Keratinocyte (primary cell): ENCODE data around the gene REG4. TPM values are rescaled to one million over a fixed set of nuclear protein-coding genes. Genes with fewer than 3 reads are reported as not detected.

Experiments
- DNase-seq: peaks from one replicate; pipeline ENCODE4 v3.0.0-alpha.2; 2011; ENCODE audit warnings: low read depth, missing footprints, low spot score
- FAIRE-seq: peaks from 2 replicates; lab custom pipeline; 2011; peaks lifted over from hg19 to GRCh38; lab: Jason Lieb, UNC
- H2AFZ ChIP-seq: 2 replicates; pipeline ENCODE4 v1.6.0; 2012; ENCODE audit warnings: low read length, control low read depth, inconsistent platforms; ENCODE audit not compliant: control insufficient read depth
- H3K27ac ChIP-seq: 2 replicates; pipeline ENCODE4 v1.5.1; 2011; ENCODE audit warnings: low read length; ENCODE audit not compliant: control insufficient read depth, insufficient read depth
- H3K27me3 ChIP-seq: 3 replicates; pipeline ENCODE4 v1.6.0; 2011; ENCODE audit warnings: low read length; ENCODE audit not compliant: control insufficient read depth, insufficient read depth; ENCODE audit errors: extremely low read depth
- H3K36me3 ChIP-seq, 2 experiments: 2 replicates in 1 of 2; 3 replicates in 1 of 2; pipeline ENCODE4 v1.5.1; 2011; ENCODE audit warnings: low read length in 2 of 2, mild to moderate bottlenecking in 1 of 2; ENCODE audit not compliant: control insufficient read depth in 2 of 2, insufficient read depth in 2 of 2; ENCODE audit errors: extremely low read depth in 1 of 2
- H3K4me1 ChIP-seq: 3 replicates; pipeline ENCODE4 v1.5.1; 2011; ENCODE audit warnings: low read length; ENCODE audit not compliant: control insufficient read depth, insufficient read depth; ENCODE audit errors: extremely low read depth
- H3K4me2 ChIP-seq: 3 replicates; pipeline ENCODE4 v1.6.0; 2011; ENCODE audit warnings: low read depth, low read length; ENCODE audit not compliant: control insufficient read depth, insufficient read depth; ENCODE audit errors: extremely low read depth
- H3K4me3 ChIP-seq, 3 experiments: fragments of 200-600 bp in 1 of 3; sonication (generic) in 1 of 3; 2 replicates in 2 of 3; 3 replicates in 1 of 3; pipeline ENCODE4 v1.5.1; 2011 to 2016; ENCODE audit warnings: low read length in 3 of 3, mild to moderate bottlenecking in 3 of 3, control low read depth in 2 of 3, inconsistent platforms in 1 of 3, low read depth in 1 of 3, mixed read lengths in 1 of 3, mixed run types in 1 of 3, moderate library complexity in 1 of 3; ENCODE audit not compliant: control insufficient read depth in 2 of 3, insufficient read depth in 2 of 3; ENCODE audit errors: extremely low read depth in 1 of 3
- H3K79me2 ChIP-seq: 2 replicates; pipeline ENCODE4 v1.6.0; 2012; ENCODE audit warnings: low read length; ENCODE audit not compliant: control insufficient read depth, insufficient read depth
- H3K9ac ChIP-seq: 3 replicates; pipeline ENCODE4 v1.6.0; 2011; ENCODE audit warnings: low read length; ENCODE audit not compliant: control insufficient read depth, insufficient read depth; ENCODE audit errors: extremely low read depth
- H3K9me1 ChIP-seq: 3 replicates; pipeline ENCODE4 v1.6.0; 2011; ENCODE audit warnings: low read length; ENCODE audit not compliant: control insufficient read depth, insufficient read depth; ENCODE audit errors: extremely low read depth
- H3K9me3 ChIP-seq: 2 replicates; pipeline ENCODE4 v1.5.1; 2012; ENCODE audit warnings: low read depth, low read length; ENCODE audit not compliant: control insufficient read depth
- H4K20me1 ChIP-seq: 3 replicates; pipeline ENCODE4 v1.6.0; 2011; ENCODE audit warnings: low read length; ENCODE audit not compliant: control insufficient read depth, insufficient read depth; ENCODE audit errors: extremely low read depth
- CTCF ChIP-seq, 3 experiments: IDR thresholded peaks in 1 of 3; conservative IDR thresholded peaks in 1 of 3; optimal IDR thresholded peaks in 1 of 3; 2 replicates in 2 of 3; 3 replicates in 1 of 3; pipeline versions ENCODE3 to v1.5.1; 2011; ENCODE audit warnings: low read length in 3 of 3, mild to moderate bottlenecking in 3 of 3, moderate library complexity in 2 of 3, control low read depth in 1 of 3, inconsistent platforms in 1 of 3; ENCODE audit not compliant: insufficient read depth in 2 of 3; ENCODE audit errors: extremely low read depth in 1 of 3
- EZH2 ChIP-seq: IDR thresholded peaks from one replicate; pipeline ENCODE4 v1.6.1; 2012; ENCODE audit warnings: inconsistent platforms, mild to moderate bottlenecking, low read length, moderate library complexity
- dilution Hi-C: fragments of 300-500 bp; cut with MboI; formaldehyde crosslinking; loops from one replicate; pipeline ENCODE4 v1.7.0; 2020; ENCODE audit warnings: low sequenced_read_pairs; ENCODE audit not compliant: extremely low pct_ligation_motif_present
- polyA plus RNA-seq, 5 experiments: library from polyadenylated mRNA; depleted of rRNA in 3 of 5; stranded (reverse) in 3 of 5; stranded (forward) in 1 of 5; unstranded in 1 of 5; fragments of >200 nt; gene quantifications; 1 replicate in 1 of 5; 2 replicates in 3 of 5; 3 replicates in 1 of 5; pipeline versions ENCODE4 v1.2.1 to v1.2.3, GENCODE V29; 2011 to 2012; ENCODE audit warnings: missing spikeins in 2 of 5, low read depth in 1 of 5, low replicate concordance in 1 of 5

The REG4 gene
- polyA plus RNA-seq, 1 donor (not counting 4 experiments of a cell fraction or from before 2014, with no cell fraction given) = not detected

DNA sequence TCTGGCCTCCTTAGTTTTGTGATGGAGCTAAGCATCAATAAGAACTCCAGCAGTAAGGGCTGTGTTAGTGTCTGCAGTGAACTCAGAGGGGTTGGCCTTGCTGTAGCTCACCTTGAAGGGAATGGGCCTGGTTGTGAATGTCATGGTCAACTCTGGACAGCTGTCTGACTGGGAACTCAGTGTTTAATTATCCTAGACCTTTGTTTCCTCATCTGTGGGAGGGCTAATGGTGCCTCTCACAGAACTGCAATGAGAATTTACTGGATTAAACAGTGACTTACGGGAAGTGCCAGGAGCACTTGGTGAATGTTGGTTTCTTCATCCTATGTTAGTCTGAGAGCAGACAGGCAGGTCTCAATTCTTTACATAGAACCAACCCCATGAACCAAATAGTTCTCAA lies 66.2 kb downstream of the REG4 start:
- FAIRE-seq = no peak
- H2AFZ ChIP-seq = no peak overlapping the region
- dilution Hi-C loops = no loop called here
- no peaks in the 10 kb centered on the region for H4K20me1 ChIP-seq
- no peak for DNase-seq
- H3K36me3 ChIP-seq = peaks cover 0 to 16% of the 10 kb centered on the region in 2 experiments
- no peak for TF ChIP-seq CTCF (optimal IDR thresholded peaks at IDR 0.05 in 1 of 3, IDR thresholded peaks at IDR 0.05 in 1 of 3, conservative IDR thresholded peaks at IDR 0.05 in 1 of 3; ENCODE audit: extremely low read depth in 1 of 3, insufficient read depth in 2 of 3, low read length in 3 of 3)
- no peak for TF ChIP-seq EZH2
- H3K9me1 ChIP-seq = no peaks in the 10 kb centered on the region
- no peaks in the 10 kb centered on the region for H3K27me3 ChIP-seq
- no peaks in the 10 kb centered on the region for H3K79me2 ChIP-seq
- H3K9ac ChIP-seq = no peak overlapping the region
- H3K4me1 ChIP-seq = peaks cover 14% of the 10 kb centered on the region
- no peak overlapping the region for H3K4me3 ChIP-seq
- H3K27ac ChIP-seq = no peak overlapping the region
- H3K9me3 ChIP-seq = no peaks in the 10 kb centered on the region
- no peak overlapping the region for H3K4me2 ChIP-seq

DNA sequence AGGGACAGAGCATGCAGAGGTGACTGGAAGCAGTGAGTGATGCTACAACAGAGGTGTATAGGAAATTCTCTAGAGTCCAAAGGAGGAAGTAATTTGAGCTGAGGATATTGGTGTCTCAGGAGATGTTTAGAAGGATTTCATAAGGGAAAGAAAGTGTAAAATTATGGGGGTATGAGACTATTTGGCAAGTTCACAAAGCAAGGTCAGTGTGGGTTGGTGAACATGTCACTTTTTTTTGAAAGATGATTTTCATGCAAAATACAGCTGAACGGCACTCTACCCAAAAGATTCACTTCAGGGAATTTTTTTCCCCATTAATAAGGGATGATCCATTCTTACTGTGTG lies 66.7 kb downstream of the REG4 start:
- Histone ChIP-seq H2AFZ (no peak overlapping the region), H3K9me1 (no peaks in the 10 kb centered on the region), H3K27me3 (no peaks in the 10 kb centered on the region), H4K20me1 (no peaks in the 10 kb centered on the region), H3K27ac (no peak overlapping the region), H3K4me3 (no peak overlapping the region), H3K36me3 (peaks cover 0 to 16% of the 10 kb centered on the region in 2 experiments), H3K9me3 (no peaks in the 10 kb centered on the region), H3K9ac (no peak overlapping the region), H3K4me2 (no peak overlapping the region), H3K4me1 (peaks cover 14% of the 10 kb centered on the region), H3K79me2 (no peaks in the 10 kb centered on the region)
- DNase-seq (no peak), FAIRE-seq (no peak)
- TF ChIP-seq EZH2 = no peak
- TF ChIP-seq CTCF (optimal IDR thresholded peaks at IDR 0.05 in 1 of 3, IDR thresholded peaks at IDR 0.05 in 1 of 3, conservative IDR thresholded peaks at IDR 0.05 in 1 of 3; ENCODE audit: extremely low read depth in 1 of 3, insufficient read depth in 2 of 3, low read length in 3 of 3) = no peak
- dilution Hi-C loops = no loop called here

Other genes starting within 250 kb of the REG4 start
- 3.3 to 4.7 TPM (median 4.0 TPM) in 3 replicates for gene ZNF697, start 163.2 kb downstream of the REG4 start, polyA plus RNA-seq
- gene PHGDH, start 99.5 kb downstream of the REG4 start, polyA plus RNA-seq = 20.8 to 40.3 TPM (median 29.1 TPM) in 3 replicates
- 0.05 TPM in 1 of 3 replicates, not detected in the others for gene HMGCS2, start 42.6 kb downstream of the REG4 start, polyA plus RNA-seq
- not detected in 3 replicates for gene ADAM30, start 85.1 kb upstream of the REG4 start, polyA plus RNA-seq